ENCODE data around the gene PRDM11. TPM values are rescaled to one million over a fixed set of nuclear protein-coding genes. Genes with fewer than 3 reads are reported as not detected.

PRDM11 gene
- total and polyA plus RNA-seq, 10 of the 15 experiments (the other 5 are each of a cell fraction or from before 2014, with no cell fraction given), result 0.03 to 2.4 (median 0.53) TPM

- Histone ChIP-seq H3K9me3 (replicated peaks; ENCODE audit: control insufficient read depth, insufficient read depth, low read length) (no peaks in the 10 kb centered on the region), H2AFZ (ENCODE audit: control insufficient read depth, low read depth, low read length) (no peak overlapping the region), H3K36me3 (ENCODE audit: control insufficient read depth in 2 of 2, insufficient read depth in 2 of 2, low read length in 1 of 2) (no peaks in the 10 kb centered on the region), H4K20me1 (ENCODE audit: control insufficient read depth, insufficient read depth) (no peaks in the 10 kb centered on the region), H3K4me1 (ENCODE audit: control insufficient read depth, insufficient read depth, low read length) (no peaks in the 10 kb centered on the region), H3K79me2 (ENCODE audit: control insufficient read depth, insufficient read depth, low read length) (no peaks in the 10 kb centered on the region), H3K27me3 (replicated peaks in 1 of 2; ENCODE audit: control insufficient read depth in 2 of 2, insufficient read depth in 2 of 2, low read length in 1 of 2) (no peaks in the 10 kb centered on the region; a peak in 2 of 4 replicates), H3K9ac (ENCODE audit: control insufficient read depth, insufficient read depth, low read length) (no peak overlapping the region), H3K4me3 (no peak overlapping the region), H3K4me2 (ENCODE audit: control insufficient read depth, insufficient read depth) (no peak overlapping the region), H3K27ac (ENCODE audit: control insufficient read depth, insufficient read depth) (no peak overlapping the region)
- ChIA-PET SMC1A (ENCODE audit: uncharacterized antibody, unreplicated experiment) (no interaction called here), CTCF (interaction anchor here (1.4 kb wide), 2 partner anchors 9 to 13 kb away, joined by 3 to 4 read pairs; no protein-coding TSS in a partner anchor), POLR2A (no interaction called here), RAD21 (ENCODE audit: unreplicated experiment) (no interaction called here)
- TF ChIP-seq CHD4 (IDR thresholded peaks at IDR 0.05), result no peak
- no peak for TF ChIP-seq MTA2 (IDR thresholded peaks at IDR 0.05; ENCODE audit: low read depth)
- TF ChIP-seq CREB1 (IDR thresholded peaks at IDR 0.05; ENCODE audit: low read depth), result no peak
- no peak for TF ChIP-seq FOXM1 (IDR thresholded peaks at IDR 0.05; ENCODE audit: low read depth, low read length)
- TF ChIP-seq CHD2 (IDR thresholded peaks at IDR 0.05; ENCODE audit: borderline replicate concordance, low read depth, low read length), result no peak
- no peak for TF ChIP-seq PML (IDR thresholded peaks at IDR 0.05; ENCODE audit: low read length)
- no peak for DNase-seq (ENCODE audit: low read depth, low spot score)
- FAIRE-seq, result no peak
- ATAC-seq, result no peak
- in situ Hi-C loops (cut with MboI), result no loop called here
- intact Hi-C loops (cut with micrococcal nuclease; ENCODE audit: unreplicated experiment), result no loop called here
- 26% methylated on average over 8 of the region's 8 CpGs for WGBS (ENCODE audit: insufficient coverage, insufficient replicate concordance, low lambda C conversion rate, missing lambda C conversion rate)
- BruUV-seq (replicated peaks), result no TSS peak
Observed at GRCh38 chr11:45246241-45246640, 99.8 kb downstream of the PRDM11 start.

DNA sequence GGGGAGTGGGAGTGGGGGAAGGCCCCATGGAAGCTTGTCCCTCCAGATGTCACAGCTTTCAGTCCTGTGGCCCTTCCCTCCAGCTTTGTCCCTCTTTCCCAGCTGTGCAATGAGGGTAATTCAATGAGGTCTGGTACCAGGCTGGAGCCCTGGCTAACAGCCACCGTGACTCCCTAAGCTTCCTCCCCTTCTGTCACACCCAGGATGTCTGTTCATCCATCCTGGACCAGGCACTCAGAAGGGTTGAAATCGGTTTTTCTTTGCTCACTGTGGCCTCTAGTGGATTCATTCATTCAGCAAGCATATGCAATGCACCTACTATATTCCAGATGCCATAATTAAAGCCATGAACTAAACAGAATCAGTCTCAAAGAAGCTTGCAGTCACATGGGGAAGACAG, 101.0 kb downstream of the PRDM11 start:
- RAD21 ChIA-PET (ENCODE audit: unreplicated experiment), result no interaction called here
- no peaks in the 10 kb centered on the region for H3K9me3 ChIP-seq (replicated peaks; ENCODE audit: control insufficient read depth, insufficient read depth, low read length)
- FAIRE-seq (no peak), ATAC-seq (no peak), DNase-seq (ENCODE audit: low read depth, low spot score) (no peak)
- H3K36me3 ChIP-seq (ENCODE audit: control insufficient read depth in 2 of 2, insufficient read depth in 2 of 2, low read length in 1 of 2), result no peaks in the 10 kb centered on the region
- CTCF ChIA-PET, result interaction anchor here (1.4 kb wide), 1 partner anchor 14 kb away, joined by 4 read pairs; no protein-coding TSS in a partner anchor
- intact Hi-C loops (cut with micrococcal nuclease; ENCODE audit: unreplicated experiment), result no loop called here
- no peak overlapping the region for H3K4me2 ChIP-seq (ENCODE audit: control insufficient read depth, insufficient read depth)
- H3K79me2 ChIP-seq (ENCODE audit: control insufficient read depth, insufficient read depth, low read length), result no peaks in the 10 kb centered on the region
- no peaks in the 10 kb centered on the region for H3K4me1 ChIP-seq (ENCODE audit: control insufficient read depth, insufficient read depth, low read length)
- no TSS peak for BruUV-seq (replicated peaks)
- H4K20me1 ChIP-seq (ENCODE audit: control insufficient read depth, insufficient read depth), result no peaks in the 10 kb centered on the region
- no peak overlapping the region for H2AFZ ChIP-seq (ENCODE audit: control insufficient read depth, low read depth, low read length)
- POLR2A ChIA-PET, result no interaction called here
- H3K27me3 ChIP-seq (replicated peaks in 1 of 2; ENCODE audit: control insufficient read depth in 2 of 2, insufficient read depth in 2 of 2, low read length in 1 of 2), result no peaks in the 10 kb centered on the region; a peak in 2 of 4 replicates
- in situ Hi-C loops (cut with MboI), result no loop called here
- no peak overlapping the region for H3K4me3 ChIP-seq
- TF ChIP-seq ZNF622 (IDR thresholded peaks at IDR 0.05), result no peak
- no peak overlapping the region for H3K27ac ChIP-seq (ENCODE audit: control insufficient read depth, insufficient read depth)
- SMC1A ChIA-PET (ENCODE audit: uncharacterized antibody, unreplicated experiment), result no interaction called here
- H3K9ac ChIP-seq (ENCODE audit: control insufficient read depth, insufficient read depth, low read length), result no peak overlapping the region
- WGBS (ENCODE audit: insufficient coverage, insufficient replicate concordance, low lambda C conversion rate, missing lambda C conversion rate), result 19% methylated on average over 2 of the region's 2 CpGs
